PC-3 (cell line): Measurements from ENCODE around the gene IL11RA. TPM values are rescaled to one million over a fixed set of nuclear protein-coding genes. Genes with fewer than 3 reads are reported as not detected.

ENCODE experiments used
- ATAC-seq: fragments of 200-7000 bp; cut with Tn5 transposase; 2 replicates; pipeline ENCODE4 v1.9.1; 2020; ENCODE audit warnings: mild to moderate bottlenecking, moderate library complexity
- BruUV-seq: library from RNA; stranded (reverse); fragments of 400-500 nt; replicated peaks from 2 replicates; lab custom pipeline; 2021; lab: Mats Ljungman, UMichigan
- CTCF ChIA-PET: fragments of 300-600 bp; sonication (Branson Sonifier 250); formaldehyde crosslinking; loops from one replicate; lab custom pipeline; 2022; ENCODE audit warnings: antibody characterized with exemption; lab: Charles Lee
- POLR2A ChIA-PET: fragments of 300-600 bp; sonication (Branson Sonifier 250); formaldehyde crosslinking; loops from one replicate; lab custom pipeline; 2022; ENCODE audit warnings: antibody characterized with exemption; ENCODE audit not compliant: unreplicated experiment; lab: Charles Lee
- DNase-seq: peaks from one replicate; pipeline ENCODE4 v3.0.0-alpha.2; 2015
- H2AFZ ChIP-seq: fragments of 300-600 bp; sonication (generic); 2 replicates; pipeline ENCODE4 v1.6.0; 2016; ENCODE audit warnings: antibody characterized with exemption, low read length
- H3F3A ChIP-seq: fragments of 300-600 bp; sonication (generic); one replicate; pipeline ENCODE4 v1.6.0; 2017; ENCODE audit warnings: antibody characterized with exemption, low read length, control low read depth, mild to moderate bottlenecking; ENCODE audit not compliant: unreplicated experiment
- H3K27ac ChIP-seq: fragments of 300-600 bp; sonication (generic); 2 replicates; pipeline ENCODE4 v1.5.1; 2016; ENCODE audit warnings: mild to moderate bottlenecking, low read length
- H3K27me3 ChIP-seq: fragments of 300-600 bp; sonication (generic); 2 replicates; pipeline ENCODE4 v1.6.1; 2016; ENCODE audit warnings: low read length, mixed read lengths
- H3K36me3 ChIP-seq: fragments of 300-600 bp; sonication (generic); 2 replicates; pipeline ENCODE4 v1.6.1; 2016; ENCODE audit warnings: low read depth, mixed run types, low read length, mixed read lengths
- H3K4me1 ChIP-seq: fragments of 300-600 bp; sonication (generic); 2 replicates; pipeline ENCODE4 v1.5.1; 2016; ENCODE audit warnings: low read length; ENCODE audit not compliant: insufficient read depth
- H3K4me2 ChIP-seq: fragments of 300-600 bp; sonication (generic); 2 replicates; pipeline ENCODE4 v1.6.0; 2016; ENCODE audit warnings: low read length
- H3K4me3 ChIP-seq: fragments of 300-600 bp; sonication (generic); 2 replicates; pipeline ENCODE4 v1.5.1; 2016; ENCODE audit warnings: mild to moderate bottlenecking, low read length, mixed read lengths
- H3K79me2 ChIP-seq: fragments of 300-600 bp; sonication (generic); 2 replicates; pipeline ENCODE4 v1.6.1; 2017; ENCODE audit warnings: low read length, mixed read lengths
- H3K9ac ChIP-seq: fragments of 300-600 bp; sonication (generic); 2 replicates; pipeline ENCODE4 v1.6.0; 2016; ENCODE audit warnings: mild to moderate bottlenecking, low read length
- H3K9me2 ChIP-seq: fragments of 300-600 bp; sonication (generic); replicated peaks from 2 replicates; pipeline ENCODE4 v1.6.1; 2016; ENCODE audit warnings: mixed run types, low read length, mixed read lengths
- H3K9me3 ChIP-seq: fragments of 300-600 bp; sonication (generic); 2 replicates; pipeline ENCODE4 v1.6.1; 2016; ENCODE audit warnings: low read length, mixed read lengths
- H4K20me1 ChIP-seq: fragments of 300-600 bp; sonication (generic); 2 replicates; pipeline ENCODE4 v1.6.1; 2016; ENCODE audit warnings: low read length, mixed read lengths
- CTCF ChIP-seq: fragments of 300-600 bp; sonication (generic); conservative IDR thresholded peaks from 2 replicates; pipeline ENCODE4 v1.5.1; 2017; ENCODE audit warnings: antibody characterized with exemption, low read depth, mild to moderate bottlenecking, low read length
- EZH2 ChIP-seq: fragments of 300-600 bp; sonication (generic); IDR thresholded peaks from one replicate; pipeline ENCODE4 v1.6.1; 2017; ENCODE audit warnings: antibody characterized with exemption, mild to moderate bottlenecking, low read length; ENCODE audit not compliant: unreplicated experiment
- EZH2phosphoT487 ChIP-seq: fragments of 300-600 bp; sonication (generic); IDR thresholded peaks from 2 replicates; pipeline ENCODE4 v1.6.1; 2018; ENCODE audit warnings: mild to moderate bottlenecking, antibody characterized with exemption, low read length, borderline replicate concordance
- intact Hi-C: fragments of 100-400 bp; cut with micrococcal nuclease; formaldehyde crosslinking; loops from 2 replicates; pipeline ENCODE4 v1.9.0; 2023
- total RNA-seq: library from RNA; depleted of rRNA; stranded (reverse); fragments of >200 nt; gene quantifications from 2 replicates; pipeline ENCODE4 v1.2.3, GENCODE V29; 2014

IL11RA gene
- total RNA-seq, 1 experiment from 2014 or later, result 8.3 TPM

- no peak for DNase-seq
- no peak within 1 kb of the TSS for H3K9ac ChIP-seq
- no peak for ATAC-seq
- peaks cover 6% of the 10 kb centered on the region for H3K4me1 ChIP-seq
- no peak within 1 kb of the TSS for H3K27ac ChIP-seq
- H4K20me1 ChIP-seq, result no peaks in the 10 kb centered on the region
- no peaks in the 10 kb centered on the region for H3K27me3 ChIP-seq
- no peaks in the 10 kb centered on the region for H3K79me2 ChIP-seq
- TF ChIP-seq EZH2phosphoT487, result no peak
- TF ChIP-seq CTCF, result no peak
- TF ChIP-seq EZH2, result no peak
- ChIA-PET POLR2A (interaction anchor here (0.5 kb wide), 1 partner anchor 441 kb away, joined by 10 read pairs; no protein-coding TSS in a partner anchor), CTCF (interaction anchor here (0.6 kb wide), 1 partner anchor 16 kb away, joined by 3 read pairs; no protein-coding TSS in a partner anchor)
- H3K9me2 ChIP-seq, result no peaks in the 10 kb centered on the region
- H3F3A ChIP-seq, result no peaks in the 10 kb centered on the region
- no peaks in the 10 kb centered on the region for H3K9me3 ChIP-seq
- no peak within 1 kb of the TSS for H3K4me3 ChIP-seq
- H3K4me2 ChIP-seq, result no peak within 1 kb of the TSS
- no peak within 1 kb of the TSS for H2AFZ ChIP-seq
- no peaks in the 10 kb centered on the region for H3K36me3 ChIP-seq
- intact Hi-C loops, result no loop called here
- no TSS peak for BruUV-seq
These were observed 10.7 kb downstream of the IL11RA start, which contains the start of gene CCL27 for GRCh38 chr9:34662526-34663302. Gene CCL27 (minus strand): TSS chr9:34662657. CDS start chr9:34662633, 24 bp downstream.

GRCh38 chr9:34663303-34663605 is 11.3 kb downstream of the IL11RA start:
- Histone ChIP-seq H3K27ac (no peak overlapping the region), H3K27me3 (no peaks in the 10 kb centered on the region), H3K9me3 (no peaks in the 10 kb centered on the region), H3K36me3 (no peaks in the 10 kb centered on the region), H3K4me1 (peaks cover 6% of the 10 kb centered on the region), H3K79me2 (no peaks in the 10 kb centered on the region), H3K9ac (no peak overlapping the region), H3K4me2 (no peak overlapping the region), H3F3A (no peaks in the 10 kb centered on the region), H4K20me1 (no peaks in the 10 kb centered on the region), H2AFZ (no peak overlapping the region), H3K4me3 (no peak overlapping the region), H3K9me2 (no peaks in the 10 kb centered on the region)
- no TSS peak for BruUV-seq
- intact Hi-C loops, result no loop called here
- no peak for DNase-seq
- POLR2A ChIA-PET, result interaction anchor here (0.5 kb wide), 1 partner anchor 440 kb away, joined by 10 read pairs; no protein-coding TSS in a partner anchor
- no peak for ATAC-seq
- CTCF ChIA-PET, result interaction anchor here (0.6 kb wide), 1 partner anchor 16 kb away, joined by 3 read pairs; no protein-coding TSS in a partner anchor
- TF ChIP-seq EZH2phosphoT487 (no peak), EZH2 (no peak), CTCF (no peak)
